HepG2 (cell line): Measurements from ENCODE around the gene STAP1. TPM values are rescaled to one million over a fixed set of nuclear protein-coding genes. Genes with fewer than 3 reads are reported as not detected.

ENCODE experiments used
- ATAC-seq: fragments of 200-7000 bp; cut with Tn5 transposase; 3 replicates; pipeline ENCODE4 v1.9.1; 2020; ENCODE audit warnings: mild to moderate bottlenecking, moderate library complexity
- BruUV-seq: library from RNA; stranded (reverse); fragments of 400-500 nt; replicated peaks from 2 replicates; lab custom pipeline; 2021; lab: Mats Ljungman, UMichigan
- CTCF ChIA-PET: fragments of 300-600 bp; formaldehyde crosslinking; extraction: SDS; loops from one replicate; lab custom pipeline; 2021; ENCODE audit warnings: low total read pairs, inconsistent platforms, low intra/inter-chr PET ratio; lab: Yijun Ruan, JAX
- POLR2A ChIA-PET: fragments of 350-600 bp; sonication (Branson Sonifier 250); formaldehyde crosslinking; loops from one replicate; lab custom pipeline; 2020; ENCODE audit warnings: antibody characterized with exemption, inconsistent platforms; lab: Yijun Ruan, JAX
- DNase-seq: peaks from one replicate; pipeline ENCODE4 v3.0.0-alpha.2; 2015; ENCODE audit warnings: low spot score
- FAIRE-seq: peaks from 3 replicates; lab custom pipeline; 2011; peaks lifted over from hg19 to GRCh38; lab: Jason Lieb, UNC
- H2AFZ ChIP-seq: one replicate; pipeline ENCODE4 v1.6.1; 2011; ENCODE audit warnings: low read length, inconsistent platforms
- H3K27ac ChIP-seq: fragments of 300-600 bp; 3 replicates; pipeline ENCODE4 v1.8.0; 2011; ENCODE audit warnings: mixed run types, mild to moderate bottlenecking, mixed read lengths, low read length, inconsistent platforms; ENCODE audit not compliant: insufficient read depth; ENCODE audit errors: extremely low read length
- H3K27me3 ChIP-seq, 2 experiments: fragments of 200-600 bp in 1 of 2; 2 replicates in 1 of 2; 3 replicates in 1 of 2; pipeline versions ENCODE4 v1.6.0 to v1.8.0; 2011; ENCODE audit warnings: low read length in 2 of 2, mild to moderate bottlenecking in 2 of 2, moderate library complexity in 2 of 2, inconsistent platforms in 1 of 2; ENCODE audit not compliant: insufficient read depth in 2 of 2, control insufficient read depth in 1 of 2
- H3K36me3 ChIP-seq, 2 experiments: fragments of 200-600 bp in 1 of 2; replicated peaks in 1 of 2; 2 replicates in 1 of 2; 3 replicates in 1 of 2; pipeline versions ENCODE4 v1.5.1 to v1.8.0; 2011; ENCODE audit warnings: low read length in 2 of 2, inconsistent platforms in 1 of 2; ENCODE audit not compliant: insufficient read depth in 2 of 2, control insufficient read depth in 1 of 2
- H3K4me1 ChIP-seq: 2 replicates; pipeline ENCODE4 v1.5.1; 2012; ENCODE audit warnings: low read length, inconsistent platforms; ENCODE audit not compliant: insufficient read depth
- H3K4me2 ChIP-seq: 2 replicates; pipeline ENCODE4 v1.6.0; 2011; ENCODE audit warnings: low read depth, low read length, inconsistent platforms
- H3K4me3 ChIP-seq, 3 experiments: fragments of 200-600 bp in 1 of 3; sonication (generic), shearing (Covaris generic) in 1 of 3; replicated peaks in 1 of 3; 2 replicates each; pipeline ENCODE4 v1.5.1; 2011 to 2016; ENCODE audit warnings: low read length in 3 of 3, inconsistent platforms in 2 of 3, low read depth in 2 of 3, mild to moderate bottlenecking in 2 of 3, control low read depth in 1 of 3, mixed read lengths in 1 of 3; ENCODE audit not compliant: insufficient read depth in 1 of 3
- H3K79me2 ChIP-seq: one replicate; pipeline ENCODE4 v1.6.1; 2011; ENCODE audit warnings: low read length, inconsistent platforms; ENCODE audit not compliant: insufficient read depth
- H3K9ac ChIP-seq: 2 replicates; pipeline ENCODE4 v1.6.0; 2011; ENCODE audit warnings: mild to moderate bottlenecking, low read depth, low read length, inconsistent platforms; ENCODE audit not compliant: insufficient read depth
- H3K9me3 ChIP-seq: 2 replicates; pipeline ENCODE4 v1.5.1; 2012; ENCODE audit warnings: mild to moderate bottlenecking, low read length
- H4K20me1 ChIP-seq: 2 replicates; pipeline ENCODE4 v1.6.0; 2011; ENCODE audit warnings: inconsistent platforms, mild to moderate bottlenecking, low read length, moderate library complexity; ENCODE audit not compliant: insufficient read depth
- ETV5 ChIP-seq: IDR thresholded peaks from 2 replicates; pipeline ENCODE4 v1.6.1; 2018; ENCODE audit warnings: missing biosample characterization, missing genetic modification reagents, inconsistent platforms, borderline replicate concordance
- HNF4A ChIP-seq: sonication (generic); formaldehyde crosslinking; IDR thresholded peaks from 2 replicates; pipeline ENCODE4 v1.4.0; 2020; ENCODE audit warnings: missing genetic modification reagents
- NR2C2 ChIP-seq: sonication (generic); formaldehyde crosslinking; IDR thresholded peaks from 2 replicates; pipeline ENCODE4 v1.4.0; 2020; ENCODE audit warnings: missing genetic modification reagents, mild to moderate bottlenecking, moderate library complexity, borderline replicate concordance
- ZNF12 ChIP-seq: sonication (generic); formaldehyde crosslinking; IDR thresholded peaks from 2 replicates; pipeline ENCODE4 v1.5.0; 2020; ENCODE audit warnings: missing genetic modification reagents
- ZNF331 ChIP-seq: sonication (generic); formaldehyde crosslinking; IDR thresholded peaks from 2 replicates; pipeline ENCODE4 v1.4.0; 2020; ENCODE audit warnings: missing genetic modification reagents
- ZNF577 ChIP-seq: sonication (generic); formaldehyde crosslinking; IDR thresholded peaks from 2 replicates; pipeline ENCODE4 v1.4.0; 2020; ENCODE audit warnings: mild to moderate bottlenecking, low read depth, missing genetic modification reagents, borderline replicate concordance
- ZNF776 ChIP-seq: sonication (generic); formaldehyde crosslinking; IDR thresholded peaks from 2 replicates; pipeline ENCODE4 v1.4.0; 2020; ENCODE audit warnings: mild to moderate bottlenecking, missing genetic modification reagents
- ZSCAN12 ChIP-seq: sonication (generic); formaldehyde crosslinking; IDR thresholded peaks from 2 replicates; pipeline ENCODE4 v1.9.0; 2021; ENCODE audit warnings: mild to moderate bottlenecking, missing genetic modification reagents
- WGBS: methylation state at CpG from one replicate; pipeline ENCODE4 v1.1.6; 2017; ENCODE audit warnings: low lambda C conversion rate; 5-methylcytosine and 5-hydroxymethylcytosine counted together
- in situ Hi-C: cut with HindIII; loops from 2 replicates; pipeline ENCODE4 v1.10.0; 2017; ENCODE audit warnings: low pct_unique_long_range_greater_than_20kb; ENCODE audit not compliant: extremely low pct_ligation_motif_present
- intact Hi-C: fragments of 100-400 bp; cut with micrococcal nuclease; formaldehyde crosslinking; loops from one replicate; pipeline ENCODE4 v1.10.0; 2022; ENCODE audit not compliant: unreplicated experiment
- polyA plus RNA-seq, 8 experiments: library from polyadenylated mRNA; depleted of rRNA in 3 of 8; stranded (reverse) in 7 of 8; unstranded in 1 of 8; fragments of >200 nt; fragmentation: Illumina TruSeq in 4 of 8; extraction: Trizol in 4 of 8; gene quantifications; 2 replicates each; pipeline versions ENCODE4 v1.2.1 to v1.2.3, GENCODE V29; 2011 to 2016; ENCODE audit warnings: low read depth in 4 of 8, missing spikeins in 1 of 8, mixed read lengths in 1 of 8; ENCODE audit not compliant: insufficient read depth in 1 of 8
- total RNA-seq, 5 experiments: library from RNA; depleted of rRNA; stranded (reverse); fragments of >200 nt; fragmentation: Illumina TruSeq; extraction: Trizol; gene quantifications; 2 replicates each; pipeline ENCODE4 v1.2.3, GENCODE V29; 2016; ENCODE audit warnings: low read depth in 1 of 5
- TF ChIP-seq, protein P1 (sequence below): IDR thresholded peaks from 2 replicates; pipeline ENCODE4 v1.6.1; 2016

STAP1 gene
- total and polyA plus RNA-seq, 2 of the 13 experiments (the other 11 are each of a cell fraction or from before 2014, with no cell fraction given), result not detected

DNA sequence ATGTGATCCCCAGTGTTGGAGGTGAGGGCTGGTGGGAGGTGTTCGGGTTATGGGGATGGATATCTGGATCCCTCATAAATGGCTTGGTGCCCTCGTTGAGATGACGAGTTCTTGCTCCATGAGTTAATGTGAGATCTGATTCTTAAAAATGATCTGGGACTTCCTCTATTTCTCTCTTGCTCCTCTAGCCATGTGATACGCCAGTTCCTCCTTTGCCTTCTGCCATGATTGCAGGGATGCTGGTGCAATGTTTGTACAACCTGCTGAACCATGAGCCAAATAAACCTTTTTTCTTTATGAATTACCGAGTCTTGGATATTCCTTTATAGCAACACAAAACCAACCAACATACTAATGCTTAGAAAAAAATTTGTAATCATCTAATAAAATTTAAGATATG lies 56.6 kb downstream of the STAP1 start:
- H3K79me2 ChIP-seq, result no peaks in the 10 kb centered on the region
- intact Hi-C loops, result loop anchor here (5.0 kb wide), 2 partner anchors 68 to 87 kb away; partner anchors contain the start of genes CENPC and UBA6
- no peak for ATAC-seq
- in situ Hi-C loops, result no loop called here
- CTCF ChIA-PET, result no interaction called here
- TF ChIP-seq, protein P1, sequence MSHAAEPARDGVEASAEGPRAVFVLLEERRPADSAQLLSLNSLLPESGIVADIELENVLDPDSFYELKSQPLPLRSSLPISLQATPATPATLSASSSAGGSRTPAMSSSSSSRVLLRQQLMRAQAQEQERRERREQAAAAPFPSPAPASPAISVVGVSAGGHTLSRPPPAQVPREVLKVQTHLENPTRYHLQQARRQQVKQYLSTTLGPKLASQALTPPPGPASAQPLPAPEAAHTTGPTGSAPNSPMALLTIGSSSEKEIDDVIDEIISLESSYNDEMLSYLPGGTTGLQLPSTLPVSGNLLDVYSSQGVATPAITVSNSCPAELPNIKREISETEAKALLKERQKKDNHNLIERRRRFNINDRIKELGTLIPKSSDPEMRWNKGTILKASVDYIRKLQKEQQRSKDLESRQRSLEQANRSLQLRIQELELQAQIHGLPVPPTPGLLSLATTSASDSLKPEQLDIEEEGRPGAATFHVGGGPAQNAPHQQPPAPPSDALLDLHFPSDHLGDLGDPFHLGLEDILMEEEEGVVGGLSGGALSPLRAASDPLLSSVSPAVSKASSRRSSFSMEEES (CRISPR knock-in tag), result no peak
- no peak for TF ChIP-seq ETV5 (CRISPR knock-in tag)
- TF ChIP-seq ZNF331 (CRISPR knock-in tag), result no peak
- no peak for TF ChIP-seq ZNF776 (CRISPR knock-in tag)
- TF ChIP-seq ZNF577 (CRISPR knock-in tag), result no peak
- H3K4me1 ChIP-seq, result no peaks in the 10 kb centered on the region
- POLR2A ChIA-PET, result no interaction called here
- no TSS peak for BruUV-seq
- no peak for FAIRE-seq
- H3K27ac ChIP-seq, result no peak overlapping the region
- DNase-seq, result no peak
- H3K9me3 ChIP-seq, result no peaks in the 10 kb centered on the region
- no peak overlapping the region for H2AFZ ChIP-seq
- no peaks in the 10 kb centered on the region for H3K27me3 ChIP-seq
- no peak overlapping the region for H3K4me3 ChIP-seq
- WGBS, result 95% methylated on average over 5 of the region's 5 CpGs
- no peak overlapping the region for H3K9ac ChIP-seq
- no peaks in the 10 kb centered on the region for H4K20me1 ChIP-seq
- no peak overlapping the region for H3K4me2 ChIP-seq
- peaks cover 2 to 17% of the 10 kb centered on the region in 2 experiments; a peak in 2 of 5 replicates for H3K36me3 ChIP-seq

DNA sequence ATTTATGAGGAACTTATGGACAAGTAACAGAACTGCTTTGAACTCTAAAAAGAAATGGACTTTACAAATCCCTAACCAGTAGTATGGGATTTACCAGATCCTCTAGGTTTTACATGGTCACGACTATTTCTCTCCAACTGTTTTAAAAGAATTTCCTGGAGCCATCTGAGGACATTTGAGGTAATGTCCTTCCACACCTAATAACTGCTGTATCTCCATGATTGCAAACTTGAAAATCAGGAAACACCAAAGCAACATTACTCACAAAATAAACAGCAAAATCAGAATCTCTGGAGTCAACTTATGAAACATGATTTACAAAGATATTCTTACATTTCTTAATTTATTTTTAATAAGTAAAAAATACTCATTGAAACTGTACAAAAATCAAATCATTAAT lies 58.0 kb downstream of the STAP1 start:
- intact Hi-C loops (loop anchor here (5.0 kb wide), 2 partner anchors 69 to 86 kb away; partner anchors contain the start of genes CENPC and UBA6), in situ Hi-C loops (no loop called here)
- Histone ChIP-seq H3K4me2 (no peak overlapping the region), H3K4me3 (no peak overlapping the region), H4K20me1 (no peaks in the 10 kb centered on the region), H3K36me3 (peaks cover 2 to 29% of the 10 kb centered on the region in 2 experiments; a peak in 2 of 5 replicates), H3K4me1 (no peaks in the 10 kb centered on the region), H2AFZ (no peak overlapping the region), H3K9me3 (no peaks in the 10 kb centered on the region), H3K27ac (no peak overlapping the region), H3K27me3 (no peaks in the 10 kb centered on the region), H3K9ac (no peak overlapping the region), H3K79me2 (no peaks in the 10 kb centered on the region)
- POLR2A ChIA-PET, result no interaction called here
- WGBS, result 100% methylated on average over 1 of the region's 1 CpG
- DNase-seq (no peak), ATAC-seq (no peak), FAIRE-seq (no peak)
- CTCF ChIA-PET, result no interaction called here
- no peak for TF ChIP-seq ZNF12 (CRISPR knock-in tag)
- TF ChIP-seq HNF4A (CRISPR knock-in tag), result no peak
- no peak for TF ChIP-seq NR2C2 (CRISPR knock-in tag)
- no peak for TF ChIP-seq ZSCAN12 (CRISPR knock-in tag)
- BruUV-seq, result no TSS peak
